Neuronal stem cell (in vitro differentiated cells): ENCODE measurements around the gene CD84.
"Not testable (repeated sequence)": the region's sequence is repeated elsewhere in the genome, so short reads cannot be mapped to it uniquely, and the experiment has no call there.

Source experiments
- DNase-seq: peaks from one replicate; pipeline ENCODE4 v3.0.0-alpha.2; 2013; ENCODE audit warnings: low spot score
- H2AFZ ChIP-seq: one replicate; pipeline ENCODE4 v1.6.1; 2013; ENCODE audit warnings: mild to moderate bottlenecking, low read length, inconsistent platforms
- H2AK5ac ChIP-seq: 2 replicates; pipeline ENCODE4 v1.6.1; 2013; ENCODE audit warnings: low read depth, mild to moderate bottlenecking, inconsistent platforms, low read length, moderate library complexity, mixed read lengths
- H2BK120ac ChIP-seq: 2 replicates; pipeline ENCODE4 v1.6.1; 2013; ENCODE audit warnings: low read depth, mild to moderate bottlenecking, inconsistent platforms, low read length, moderate library complexity, mixed read lengths
- H2BK12ac ChIP-seq: one replicate; pipeline ENCODE4 v1.6.1; 2013; ENCODE audit warnings: low read length, inconsistent platforms
- H2BK15ac ChIP-seq: 2 replicates; pipeline ENCODE4 v1.6.1; 2013; ENCODE audit warnings: mild to moderate bottlenecking, low read length, inconsistent platforms, mixed read lengths
- H2BK5ac ChIP-seq: one replicate; pipeline ENCODE4 v1.6.1; 2013; ENCODE audit warnings: inconsistent platforms, mild to moderate bottlenecking, low read length, moderate library complexity
- H3K14ac ChIP-seq: one replicate; pipeline ENCODE4 v1.6.1; 2013; ENCODE audit warnings: low read length, inconsistent platforms
- H3K18ac ChIP-seq: 2 replicates; pipeline ENCODE4 v1.6.1; 2013; ENCODE audit warnings: low read length, inconsistent platforms
- H3K23ac ChIP-seq: 2 replicates; pipeline ENCODE4 v1.6.1; 2013; ENCODE audit warnings: low read depth, mild to moderate bottlenecking, mixed read lengths, low read length, inconsistent platforms; ENCODE audit not compliant: poor library complexity
- H3K27ac ChIP-seq: replicated peaks from 3 replicates; pipeline ENCODE4 v1.5.1; 2013; ENCODE audit warnings: low read length, inconsistent platforms
- H3K27me3 ChIP-seq, 3 experiments: 2 replicates each; pipeline ENCODE4 v1.6.1; 2013; ENCODE audit warnings: low read length in 3 of 3, mild to moderate bottlenecking in 2 of 3, inconsistent platforms in 1 of 3, low read depth in 1 of 3, mixed read lengths in 1 of 3, moderate library complexity in 1 of 3; ENCODE audit not compliant: control insufficient read depth in 3 of 3, insufficient read depth in 3 of 3
- H3K36me3 ChIP-seq, 2 donors: replicated peaks in 1 of 2; 2 replicates each; pipeline ENCODE4 v1.6.1; 2013; ENCODE audit warnings: low read length in 2 of 2; ENCODE audit not compliant: control insufficient read depth in 2 of 2, insufficient read depth in 2 of 2
- H3K4ac ChIP-seq: 2 replicates; pipeline ENCODE4 v1.6.1; 2013; ENCODE audit warnings: inconsistent platforms, mild to moderate bottlenecking, low read length, moderate library complexity
- H3K4me1 ChIP-seq, 2 donors: 1 replicate in 1 of 2; 2 replicates in 1 of 2; pipeline ENCODE4 v1.6.1; 2013; ENCODE audit warnings: low read length in 2 of 2, low read depth in 1 of 2; ENCODE audit not compliant: control insufficient read depth in 2 of 2, insufficient read depth in 1 of 2
- H3K4me2 ChIP-seq: one replicate; pipeline ENCODE4 v1.6.1; 2013; ENCODE audit warnings: mild to moderate bottlenecking, low read length, inconsistent platforms; ENCODE audit not compliant: insufficient read depth, poor library complexity, severe bottlenecking
- H3K4me3 ChIP-seq, 2 donors: 2 replicates each; pipeline ENCODE4 v1.5.1; 2013; ENCODE audit warnings: low read length in 2 of 2, mild to moderate bottlenecking in 2 of 2, inconsistent platforms in 1 of 2, moderate library complexity in 1 of 2
- H3K79me1 ChIP-seq: one replicate; pipeline ENCODE4 v1.6.1; 2013; ENCODE audit warnings: low read depth, mild to moderate bottlenecking, inconsistent platforms, low read length, moderate library complexity
- H3K9ac ChIP-seq: one replicate; pipeline ENCODE4 v1.6.1; 2013; ENCODE audit warnings: mild to moderate bottlenecking, low read depth, low read length, inconsistent platforms; ENCODE audit not compliant: poor library complexity
- H3K9me3 ChIP-seq, 2 donors: replicated peaks in 1 of 2; 2 replicates each; pipeline versions ENCODE3 to v1.6.1; 2013; ENCODE audit warnings: low read length in 2 of 2, mild to moderate bottlenecking in 2 of 2, inconsistent platforms in 1 of 2, low read depth in 1 of 2, mixed read lengths in 1 of 2, moderate library complexity in 1 of 2; ENCODE audit not compliant: control insufficient read depth in 2 of 2, insufficient read depth in 1 of 2
- H4K8ac ChIP-seq: one replicate; pipeline ENCODE4 v1.6.1; 2013; ENCODE audit warnings: low read depth, mild to moderate bottlenecking, inconsistent platforms, low read length, moderate library complexity
- H4K91ac ChIP-seq: one replicate; pipeline ENCODE4 v1.6.1; 2013; ENCODE audit warnings: low read length, low read depth, mild to moderate bottlenecking, inconsistent platforms; ENCODE audit not compliant: poor library complexity
- WGBS, 2 donors: extraction: QIAGEN DNeasy Blood & Tissue Kit; methylation state at CpG; one replicate each; pipeline ENCODE4 v1.1.7; 2013; ENCODE audit warnings: missing lambda C conversion rate in 2 of 2, mixed read lengths in 1 of 2; ENCODE audit not compliant: insufficient read length in 2 of 2, insufficient replicate concordance in 1 of 2; ENCODE audit errors: extremely low coverage in 2 of 2; 5-methylcytosine and 5-hydroxymethylcytosine counted together

CD84 gene

DNA sequence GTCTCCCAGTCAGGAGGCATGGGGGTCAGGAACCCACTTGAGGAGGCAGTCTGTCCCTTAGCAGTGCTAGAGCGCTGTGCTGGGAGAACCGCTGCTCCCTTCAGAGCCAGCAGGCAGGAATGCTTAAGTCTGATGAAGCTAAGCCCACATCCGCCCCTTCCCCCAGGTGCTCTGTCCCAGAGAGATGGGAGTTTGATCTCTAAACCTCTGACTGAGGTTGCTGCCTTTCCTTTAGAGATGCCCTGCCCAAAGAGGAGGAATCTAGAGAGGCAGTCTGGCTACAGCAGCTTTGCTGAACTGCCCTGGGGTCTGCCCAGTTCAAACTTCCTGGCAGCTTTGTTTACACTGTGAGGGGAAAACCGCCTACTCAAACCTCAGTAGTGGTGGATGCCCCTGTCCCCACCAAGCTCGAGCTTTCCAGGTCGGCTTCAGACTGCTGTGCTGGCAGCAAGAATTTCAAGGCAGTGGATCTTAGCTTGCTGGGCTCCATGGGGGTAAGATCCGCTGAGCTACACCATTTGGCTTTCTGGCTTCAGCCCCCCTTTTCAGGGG is 49.8 kb downstream of the CD84 start:
- not testable (repeated sequence) for H2BK15ac ChIP-seq, H2BK12ac ChIP-seq, H3K4me1 ChIP-seq, H2BK120ac ChIP-seq, DNase-seq, H2BK5ac ChIP-seq, H3K23ac ChIP-seq, H3K4ac ChIP-seq, H3K4me3 ChIP-seq, H3K27ac ChIP-seq, H3K14ac ChIP-seq, H2AFZ ChIP-seq, H4K91ac ChIP-seq, H3K4me2 ChIP-seq, H3K79me1 ChIP-seq, H2AK5ac ChIP-seq, H3K18ac ChIP-seq, H4K8ac ChIP-seq, H3K27me3 ChIP-seq, H3K36me3 ChIP-seq, H3K9ac ChIP-seq, H3K9me3 ChIP-seq
- WGBS, 2 donors: no CpG with 5 or more reads among the region's 7 CpGs

GRCh38 chr1:160523789-160524188 is 55.5 kb downstream of the CD84 start:
- not testable (repeated sequence) for H2BK12ac ChIP-seq, H3K9ac ChIP-seq, H2BK120ac ChIP-seq, H3K4me1 ChIP-seq, H3K4me2 ChIP-seq, H3K4me3 ChIP-seq, H3K27ac ChIP-seq, H4K8ac ChIP-seq, H2AFZ ChIP-seq, H2BK15ac ChIP-seq, H3K79me1 ChIP-seq, DNase-seq, H3K4ac ChIP-seq, H3K18ac ChIP-seq, H3K14ac ChIP-seq, H2BK5ac ChIP-seq, H4K91ac ChIP-seq, H3K36me3 ChIP-seq, H3K23ac ChIP-seq, H3K27me3 ChIP-seq, H2AK5ac ChIP-seq, H3K9me3 ChIP-seq
- WGBS, 2 donors: no CpG with 5 or more reads among the region's 2 CpGs

- no peak within 1 kb of the TSS for H2BK15ac ChIP-seq
- no peak within 1 kb of the TSS for H3K4ac ChIP-seq
- DNase-seq: no peak
- no peak within 1 kb of the TSS for H3K4me3 ChIP-seq
- H3K18ac ChIP-seq: no peak within 1 kb of the TSS
- no CpG with 5 or more reads among the region's 11 CpGs for WGBS, 2 donors
- no peak within 1 kb of the TSS for H3K27ac ChIP-seq
- no peaks in the 10 kb centered on the region for H3K4me1 ChIP-seq
- no peak within 1 kb of the TSS for H2BK120ac ChIP-seq
- no peak within 1 kb of the TSS for H2AFZ ChIP-seq
- H4K91ac ChIP-seq: no peak within 1 kb of the TSS
- no peak within 1 kb of the TSS for H3K4me2 ChIP-seq
- H3K79me1 ChIP-seq: no peaks in the 10 kb centered on the region
- H3K9me3 ChIP-seq: no peaks in the 10 kb centered on the region
- no peak within 1 kb of the TSS for H2BK12ac ChIP-seq
- no peak within 1 kb of the TSS for H2AK5ac ChIP-seq
- H3K9ac ChIP-seq: no peak within 1 kb of the TSS
- H3K36me3 ChIP-seq: no peaks in the 10 kb centered on the region
- H3K23ac ChIP-seq: no peak within 1 kb of the TSS
- no peak within 1 kb of the TSS for H4K8ac ChIP-seq
- H3K14ac ChIP-seq: no peak within 1 kb of the TSS
- no peak within 1 kb of the TSS for H2BK5ac ChIP-seq
- no peaks in the 10 kb centered on the region for H3K27me3 ChIP-seq
These were observed 56.5 kb downstream of the CD84 start, which contains the start of gene SLAMF6 for GRCh38 chr1:160522622-160523345. SLAMF6 (minus strand) TSS chr1:160523255; CDS start chr1:160523192, 63 bp downstream.

DNA sequence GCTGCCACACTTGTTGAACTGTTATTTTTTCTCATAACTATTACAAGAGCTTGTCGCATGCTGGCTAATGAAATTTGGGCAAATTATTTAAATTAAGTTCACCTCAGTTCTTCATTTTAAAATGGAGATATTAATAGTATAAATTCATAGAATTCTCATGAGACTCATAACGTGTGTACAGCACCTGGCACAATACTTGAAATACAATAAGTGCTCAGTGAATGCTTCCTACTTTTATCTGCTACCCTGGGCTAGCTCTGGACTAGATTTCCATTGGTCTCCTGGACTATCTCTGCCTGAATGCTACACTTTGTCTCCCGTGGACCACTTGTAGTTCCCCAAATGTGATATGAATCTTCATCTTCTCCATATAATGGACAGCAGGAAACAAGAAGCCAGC is 57.2 kb downstream of the CD84 start:
- H3K9me3 ChIP-seq: no peaks in the 10 kb centered on the region
- H2BK15ac ChIP-seq: no peak overlapping the region
- no peak overlapping the region for H3K14ac ChIP-seq
- no peaks in the 10 kb centered on the region for H3K4me1 ChIP-seq
- no peak overlapping the region for H3K18ac ChIP-seq
- no peaks in the 10 kb centered on the region for H3K36me3 ChIP-seq
- no peak overlapping the region for H3K4ac ChIP-seq
- no peak for DNase-seq
- no peak overlapping the region for H4K91ac ChIP-seq
- no peak overlapping the region for H3K27ac ChIP-seq
- H2BK5ac ChIP-seq: no peak overlapping the region
- H2BK120ac ChIP-seq: no peak overlapping the region
- H3K79me1 ChIP-seq: no peaks in the 10 kb centered on the region
- H3K23ac ChIP-seq: no peak overlapping the region
- no peak overlapping the region for H2AFZ ChIP-seq
- no peak overlapping the region for H2AK5ac ChIP-seq
- no peak overlapping the region for H2BK12ac ChIP-seq
- H3K9ac ChIP-seq: no peak overlapping the region
- no peaks in the 10 kb centered on the region for H3K27me3 ChIP-seq
- H3K4me3 ChIP-seq: no peak overlapping the region
- no peak overlapping the region for H4K8ac ChIP-seq
- WGBS, 2 donors: no CpG with 5 or more reads among the region's 3 CpGs
- H3K4me2 ChIP-seq: no peak overlapping the region
